SU-DHL-6 (cell line): ENCODE data around the gene TMTC1.

Experiments
- H2AFZ ChIP-seq: fragments of 200-600 bp; sonication (generic); 2 replicates; pipeline ENCODE4 v1.6.1; 2014; ENCODE audit warnings: low read depth, mild to moderate bottlenecking, moderate library complexity, mixed read lengths, antibody characterized with exemption, low read length; ENCODE audit not compliant: severe bottlenecking
- H3F3A ChIP-seq: fragments of 200-600 bp; shearing (Covaris generic); 2 replicates; pipeline ENCODE4 v1.6.0; 2016; ENCODE audit warnings: antibody characterized with exemption, mild to moderate bottlenecking; ENCODE audit not compliant: insufficient read depth
- H3K27ac ChIP-seq: fragments of 200-600 bp; sonication (generic); 2 replicates; pipeline ENCODE4 v1.5.1; 2016; ENCODE audit warnings: low read depth, mild to moderate bottlenecking, low read length, moderate library complexity, mixed read lengths
- H3K27me3 ChIP-seq: fragments of 200-600 bp; sonication (generic), shearing (Covaris generic); 2 replicates; pipeline ENCODE4 v1.6.0; 2014; ENCODE audit warnings: mild to moderate bottlenecking, low read length
- H3K36me3 ChIP-seq: fragments of 200-600 bp; sonication (generic); 2 replicates; pipeline ENCODE4 v1.6.1; 2014; ENCODE audit warnings: mild to moderate bottlenecking, low read length, mixed read lengths
- H3K4me2 ChIP-seq: fragments of 300-600, 200-600 bp; shearing (Covaris generic), sonication (generic); 2 replicates; pipeline ENCODE4 v1.6.0; 2014; ENCODE audit warnings: low read length, low read depth, mild to moderate bottlenecking; ENCODE audit not compliant: poor library complexity, severe bottlenecking
- H3K4me3 ChIP-seq: fragments of 200-600 bp; sonication (generic); 2 replicates; pipeline ENCODE4 v1.5.1; 2014; ENCODE audit warnings: antibody characterized with exemption, low read length, mild to moderate bottlenecking, mixed read lengths; ENCODE audit not compliant: insufficient read depth, poor library complexity, severe bottlenecking
- H3K79me2 ChIP-seq: fragments of 200-600 bp; sonication (generic); 2 replicates; pipeline ENCODE4 v1.6.1; 2014; ENCODE audit warnings: mild to moderate bottlenecking, low read length, moderate library complexity; ENCODE audit not compliant: insufficient read depth
- H3K9ac ChIP-seq: fragments of 200-600 bp; sonication (generic); 2 replicates; pipeline ENCODE4 v1.7.0; 2014; ENCODE audit warnings: mild to moderate bottlenecking, low read length
- H3K9me2 ChIP-seq: fragments of 200-600 bp; sonication (generic); replicated peaks from 2 replicates; pipeline ENCODE4 v1.6.1; 2014; ENCODE audit warnings: low read length; ENCODE audit not compliant: insufficient read depth
- H3K9me3 ChIP-seq: fragments of 200-600 bp; sonication (generic); 2 replicates; pipeline ENCODE4 v1.6.1; 2014; ENCODE audit warnings: low read length, mixed read lengths; ENCODE audit not compliant: insufficient read depth
- H4K20me1 ChIP-seq: fragments of 200-600 bp; sonication (generic); 2 replicates; pipeline ENCODE4 v1.6.1; 2014; ENCODE audit warnings: low read depth, mild to moderate bottlenecking, antibody characterized with exemption, low read length, moderate library complexity, mixed read lengths
- EZH2phosphoT487 ChIP-seq: fragments of 200-600 bp; sonication (generic), shearing (Covaris generic); conservative IDR thresholded peaks from 2 replicates; pipeline ENCODE4 v1.6.1; 2018; ENCODE audit warnings: mild to moderate bottlenecking, antibody characterized with exemption, low read length, moderate library complexity, mixed read lengths
- TF ChIP-seq, protein P1 (sequence below): fragments of 200-600 bp; sonication (generic); IDR thresholded peaks from one replicate; pipeline ENCODE4 v1.5.1; 2017; ENCODE audit warnings: antibody characterized with exemption, mild to moderate bottlenecking, low read length, moderate library complexity; ENCODE audit not compliant: insufficient read depth, poor library complexity, severe bottlenecking

The TMTC1 gene

DNA sequence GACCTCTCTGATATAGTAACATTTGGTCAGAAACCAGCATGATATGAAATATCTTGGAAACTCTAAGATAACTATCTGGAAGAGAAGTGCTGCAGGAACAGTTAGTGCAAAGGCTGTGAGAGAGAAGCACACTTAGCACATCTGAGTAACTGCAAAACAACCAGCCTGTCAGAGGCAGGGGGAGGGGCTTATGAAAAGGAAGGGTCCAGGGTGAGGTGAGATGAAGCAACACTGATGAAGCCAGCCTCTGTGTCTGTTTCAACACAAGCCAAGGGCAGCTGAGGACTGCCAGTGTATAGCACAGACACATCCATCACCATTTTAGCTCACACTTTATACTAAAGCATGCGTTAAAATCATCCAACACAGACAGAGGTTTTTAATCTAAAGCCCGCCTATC is 248.8 kb downstream of the TMTC1 start:
- Histone ChIP-seq H3K27me3 (0 out of 2 replicates have a peak, but pooled peaks cover 3% of the 10 kb centered on the region), H3K4me3 (no peak overlapping the region), H4K20me1 (no peaks in the 10 kb centered on the region), H3K9ac (no peak overlapping the region), H3K36me3 (no peaks in the 10 kb centered on the region), H3K4me2 (no peak overlapping the region), H2AFZ (no peak overlapping the region), H3K9me2 (no peaks in the 10 kb centered on the region), H3K79me2 (no peaks in the 10 kb centered on the region), H3F3A (no peaks in the 10 kb centered on the region), H3K9me3 (no peaks in the 10 kb centered on the region), H3K27ac (no peak overlapping the region)
- no peak for TF ChIP-seq EZH2phosphoT487
- TF ChIP-seq, protein P1, sequence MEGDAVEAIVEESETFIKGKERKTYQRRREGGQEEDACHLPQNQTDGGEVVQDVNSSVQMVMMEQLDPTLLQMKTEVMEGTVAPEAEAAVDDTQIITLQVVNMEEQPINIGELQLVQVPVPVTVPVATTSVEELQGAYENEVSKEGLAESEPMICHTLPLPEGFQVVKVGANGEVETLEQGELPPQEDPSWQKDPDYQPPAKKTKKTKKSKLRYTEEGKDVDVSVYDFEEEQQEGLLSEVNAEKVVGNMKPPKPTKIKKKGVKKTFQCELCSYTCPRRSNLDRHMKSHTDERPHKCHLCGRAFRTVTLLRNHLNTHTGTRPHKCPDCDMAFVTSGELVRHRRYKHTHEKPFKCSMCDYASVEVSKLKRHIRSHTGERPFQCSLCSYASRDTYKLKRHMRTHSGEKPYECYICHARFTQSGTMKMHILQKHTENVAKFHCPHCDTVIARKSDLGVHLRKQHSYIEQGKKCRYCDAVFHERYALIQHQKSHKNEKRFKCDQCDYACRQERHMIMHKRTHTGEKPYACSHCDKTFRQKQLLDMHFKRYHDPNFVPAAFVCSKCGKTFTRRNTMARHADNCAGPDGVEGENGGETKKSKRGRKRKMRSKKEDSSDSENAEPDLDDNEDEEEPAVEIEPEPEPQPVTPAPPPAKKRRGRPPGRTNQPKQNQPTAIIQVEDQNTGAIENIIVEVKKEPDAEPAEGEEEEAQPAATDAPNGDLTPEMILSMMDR, result no peak

DNA sequence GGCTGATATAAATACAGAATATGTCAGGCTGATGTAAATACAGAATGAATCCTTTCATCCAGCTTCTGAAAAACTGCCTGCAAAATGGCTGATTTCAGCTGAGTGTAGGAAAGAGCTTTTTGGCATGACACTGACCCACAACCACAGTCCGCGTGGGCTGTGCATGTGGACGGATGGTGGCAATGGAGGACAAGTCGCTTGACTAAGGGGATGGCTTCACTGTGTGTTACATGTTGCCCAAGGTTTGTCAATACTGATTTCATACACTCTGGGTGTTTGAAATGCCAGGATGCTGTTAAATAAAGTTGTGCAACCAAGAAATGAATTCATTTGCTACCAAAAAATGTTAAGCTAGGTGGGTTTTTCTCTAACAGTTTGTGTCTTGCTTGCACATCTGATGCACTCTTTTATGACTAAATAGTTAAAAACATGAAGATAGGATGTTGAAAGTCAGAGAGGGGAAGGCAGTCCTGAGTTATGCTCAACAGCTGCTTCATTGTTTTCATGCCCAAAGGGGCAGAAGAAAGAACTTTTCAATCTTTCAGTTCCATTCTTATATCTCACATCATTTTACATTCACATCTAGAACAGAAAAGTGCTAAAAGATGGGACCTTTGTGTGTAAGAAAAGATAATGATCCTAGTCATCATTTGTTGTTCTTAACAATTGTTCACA is 249.8 kb downstream of the TMTC1 start:
- H3K9me3 ChIP-seq, result no peaks in the 10 kb centered on the region
- no peak overlapping the region for H2AFZ ChIP-seq
- H3K9ac ChIP-seq, result no peak overlapping the region
- no peak overlapping the region for H3K4me2 ChIP-seq
- no peak overlapping the region for H3K27ac ChIP-seq
- no peaks in the 10 kb centered on the region for H3F3A ChIP-seq
- no peaks in the 10 kb centered on the region for H4K20me1 ChIP-seq
- no peaks in the 10 kb centered on the region for H3K9me2 ChIP-seq
- no peaks in the 10 kb centered on the region; the same call in 1 of the 2 replicates for H3K27me3 ChIP-seq
- H3K36me3 ChIP-seq, result no peaks in the 10 kb centered on the region
- no peak overlapping the region for H3K4me3 ChIP-seq
- no peak for TF ChIP-seq EZH2phosphoT487
- TF ChIP-seq, protein P1, result no peak
- no peaks in the 10 kb centered on the region for H3K79me2 ChIP-seq

DNA sequence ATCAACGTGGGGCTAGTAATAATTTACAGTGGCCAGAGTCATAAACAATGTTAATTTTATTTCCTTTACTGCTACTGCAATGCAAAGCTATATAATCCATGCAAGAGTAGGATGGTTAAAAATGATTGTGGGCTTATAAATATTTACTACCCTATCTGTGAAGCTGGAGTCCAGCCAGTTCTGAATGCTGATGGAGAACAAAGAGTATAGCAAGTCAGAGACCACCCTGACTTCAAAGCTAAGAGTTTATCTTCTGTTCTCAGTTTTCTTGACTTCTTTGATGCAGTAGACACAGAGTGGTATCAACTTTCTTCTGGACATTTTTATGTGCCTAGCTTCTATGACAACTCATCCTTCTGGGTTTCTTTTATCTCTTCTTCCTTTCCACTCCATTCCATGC is 252.3 kb downstream of the TMTC1 start:
- no peak overlapping the region for H3K4me2 ChIP-seq
- H3K79me2 ChIP-seq, result no peaks in the 10 kb centered on the region
- H2AFZ ChIP-seq, result no peak overlapping the region
- no peaks in the 10 kb centered on the region for H4K20me1 ChIP-seq
- H3K9ac ChIP-seq, result no peak overlapping the region
- H3K9me3 ChIP-seq, result no peaks in the 10 kb centered on the region
- H3K27me3 ChIP-seq, result no peaks in the 10 kb centered on the region; the same call in 1 of the 2 replicates
- H3F3A ChIP-seq, result no peaks in the 10 kb centered on the region
- H3K9me2 ChIP-seq, result no peaks in the 10 kb centered on the region
- TF ChIP-seq, protein P1, result no peak
- H3K36me3 ChIP-seq, result no peaks in the 10 kb centered on the region
- H3K27ac ChIP-seq, result no peak overlapping the region
- H3K4me3 ChIP-seq, result no peak overlapping the region
